HepG2 (cell line): ENCODE measurements around the gene KCNK15. TPM values are rescaled to one million over a fixed set of nuclear protein-coding genes. Genes with fewer than 3 reads are reported as not detected.

ENCODE experiments used
- MED8 ChIP-seq: sonication (generic); formaldehyde crosslinking; IDR thresholded peaks from 2 replicates; pipeline ENCODE4 v1.8.1; 2023; ENCODE audit warnings: mild to moderate bottlenecking, missing genetic modification reagents; ENCODE audit not compliant: insufficient replicate concordance
- SALL2 ChIP-seq: sonication (generic); formaldehyde crosslinking; IDR thresholded peaks from 2 replicates; pipeline ENCODE4 v1.8.1; 2023; ENCODE audit warnings: mild to moderate bottlenecking, missing genetic modification reagents, inconsistent platforms
- TGIF2 ChIP-seq: IDR thresholded peaks from 2 replicates; pipeline ENCODE4 v1.6.1; 2016; ENCODE audit warnings: control low read depth, missing compliant biosample characterization
- THAP11 ChIP-seq: IDR thresholded peaks from 2 replicates; pipeline ENCODE4 v1.6.1; 2016; ENCODE audit warnings: missing biosample characterization, missing genetic modification reagents
- ZBTB7A ChIP-seq: sonication (generic); formaldehyde crosslinking; IDR thresholded peaks from 2 replicates; pipeline ENCODE4 v1.8.0; 2022; ENCODE audit warnings: mild to moderate bottlenecking, missing genetic modification reagents
- ZMYM4 ChIP-seq: sonication (generic); formaldehyde crosslinking; IDR thresholded peaks from 2 replicates; pipeline ENCODE4 v1.8.1; 2023; ENCODE audit warnings: mild to moderate bottlenecking, missing genetic modification reagents
- polyA plus RNA-seq, 8 experiments: library from polyadenylated mRNA; depleted of rRNA in 3 of 8; stranded (reverse) in 7 of 8; unstranded in 1 of 8; fragments of >200 nt; fragmentation: Illumina TruSeq in 4 of 8; extraction: Trizol in 4 of 8; gene quantifications; 2 replicates each; pipeline versions ENCODE4 v1.2.1 to v1.2.3, GENCODE V29; 2011 to 2016; ENCODE audit warnings: low read depth in 4 of 8, missing spikeins in 1 of 8, mixed read lengths in 1 of 8; ENCODE audit not compliant: insufficient read depth in 1 of 8
- total RNA-seq, 5 experiments: library from RNA; depleted of rRNA; stranded (reverse); fragments of >200 nt; fragmentation: Illumina TruSeq; extraction: Trizol; gene quantifications; 2 replicates each; pipeline ENCODE4 v1.2.3, GENCODE V29; 2016; ENCODE audit warnings: low read depth in 1 of 5
- TF ChIP-seq, protein P1 (sequence below): IDR thresholded peaks from 2 replicates; pipeline ENCODE4 v1.6.1; 2016; ENCODE audit warnings: low read depth, control low read depth
- TF ChIP-seq, protein P2 (sequence below): sonication (generic); formaldehyde crosslinking; IDR thresholded peaks from 2 replicates; pipeline ENCODE4 v1.5.0; 2020; ENCODE audit warnings: mild to moderate bottlenecking, missing genetic modification reagents
- TF ChIP-seq, protein P3 (sequence below): sonication (generic); formaldehyde crosslinking; IDR thresholded peaks from 2 replicates; pipeline ENCODE4 v1.4.0; 2020; ENCODE audit warnings: mild to moderate bottlenecking, missing genetic modification reagents
- TF ChIP-seq, protein P4 (sequence below): IDR thresholded peaks from 2 replicates; pipeline ENCODE4 v1.4.0; 2020; ENCODE audit warnings: mild to moderate bottlenecking, missing genetic modification reagents
- TF ChIP-seq, protein P5 (sequence below): sonication (generic); formaldehyde crosslinking; IDR thresholded peaks from 2 replicates; pipeline ENCODE4 v1.9.0; 2021; ENCODE audit warnings: missing genetic modification reagents, borderline replicate concordance
- TF ChIP-seq, protein P6 (sequence below): sonication (generic); formaldehyde crosslinking; IDR thresholded peaks from 2 replicates; pipeline ENCODE4 v1.4.0; 2020; ENCODE audit warnings: missing genetic modification reagents

KCNK15 gene
- total and polyA plus RNA-seq, 2 of the 13 experiments (the other 11 are each of a cell fraction or from before 2014, with no cell fraction given), result 0.03 TPM; not detected in 1

DNA sequence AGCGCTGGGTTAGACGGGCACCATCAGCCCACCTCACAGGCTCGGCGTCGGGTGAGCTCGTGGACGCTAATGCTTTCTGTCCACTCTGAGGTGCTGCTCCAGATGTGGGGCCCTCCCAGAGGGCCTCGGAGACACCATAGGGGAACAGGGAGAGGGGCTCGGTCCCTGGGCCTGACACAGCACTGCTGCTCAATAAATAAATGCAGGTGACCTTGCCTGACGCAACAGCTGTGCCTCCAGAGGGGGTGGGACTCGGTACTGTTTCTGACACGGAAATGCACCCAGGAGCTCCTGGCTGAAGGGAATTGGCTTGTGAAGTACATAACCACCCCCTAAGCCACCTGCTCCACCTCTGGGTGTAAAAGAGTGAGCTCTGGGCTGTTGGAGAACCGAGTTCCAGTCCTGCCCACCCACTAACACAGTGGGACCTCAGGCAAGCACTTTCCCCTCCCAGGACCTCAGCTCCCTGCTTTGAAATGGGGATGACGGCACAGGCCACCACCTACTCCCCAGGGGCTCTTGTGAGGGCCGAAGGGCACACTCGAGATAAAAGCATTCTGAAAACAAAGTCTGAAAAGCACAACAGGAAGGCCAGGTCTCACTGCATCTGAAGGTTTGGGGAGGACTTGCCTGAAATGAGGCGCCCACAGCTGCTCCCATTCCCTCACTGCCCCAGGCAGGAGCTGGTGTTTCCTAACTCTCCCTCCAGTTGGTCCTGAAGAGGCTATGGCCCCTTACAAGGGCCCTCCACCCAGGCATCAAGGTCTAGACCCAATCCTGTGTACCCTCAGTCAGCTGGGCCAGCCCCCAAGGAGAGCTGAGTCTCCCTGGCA, 6.7 kb downstream of the KCNK15 start (continued):
- TF ChIP-seq, protein P1, sequence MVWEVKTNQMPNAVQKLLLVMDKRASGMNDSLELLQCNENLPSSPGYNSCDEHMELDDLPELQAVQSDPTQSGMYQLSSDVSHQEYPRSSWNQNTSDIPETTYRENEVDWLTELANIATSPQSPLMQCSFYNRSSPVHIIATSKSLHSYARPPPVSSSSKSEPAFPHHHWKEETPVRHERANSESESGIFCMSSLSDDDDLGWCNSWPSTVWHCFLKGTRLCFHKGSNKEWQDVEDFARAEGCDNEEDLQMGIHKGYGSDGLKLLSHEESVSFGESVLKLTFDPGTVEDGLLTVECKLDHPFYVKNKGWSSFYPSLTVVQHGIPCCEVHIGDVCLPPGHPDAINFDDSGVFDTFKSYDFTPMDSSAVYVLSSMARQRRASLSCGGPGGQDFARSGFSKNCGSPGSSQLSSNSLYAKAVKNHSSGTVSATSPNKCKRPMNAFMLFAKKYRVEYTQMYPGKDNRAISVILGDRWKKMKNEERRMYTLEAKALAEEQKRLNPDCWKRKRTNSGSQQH (CRISPR knock-in tag), result 0 out of 2 replicates have a peak, but pooled peaks have one; percentile 40
- no peak for TF ChIP-seq MED8 (CRISPR knock-in tag)
- TF ChIP-seq, protein P2, sequence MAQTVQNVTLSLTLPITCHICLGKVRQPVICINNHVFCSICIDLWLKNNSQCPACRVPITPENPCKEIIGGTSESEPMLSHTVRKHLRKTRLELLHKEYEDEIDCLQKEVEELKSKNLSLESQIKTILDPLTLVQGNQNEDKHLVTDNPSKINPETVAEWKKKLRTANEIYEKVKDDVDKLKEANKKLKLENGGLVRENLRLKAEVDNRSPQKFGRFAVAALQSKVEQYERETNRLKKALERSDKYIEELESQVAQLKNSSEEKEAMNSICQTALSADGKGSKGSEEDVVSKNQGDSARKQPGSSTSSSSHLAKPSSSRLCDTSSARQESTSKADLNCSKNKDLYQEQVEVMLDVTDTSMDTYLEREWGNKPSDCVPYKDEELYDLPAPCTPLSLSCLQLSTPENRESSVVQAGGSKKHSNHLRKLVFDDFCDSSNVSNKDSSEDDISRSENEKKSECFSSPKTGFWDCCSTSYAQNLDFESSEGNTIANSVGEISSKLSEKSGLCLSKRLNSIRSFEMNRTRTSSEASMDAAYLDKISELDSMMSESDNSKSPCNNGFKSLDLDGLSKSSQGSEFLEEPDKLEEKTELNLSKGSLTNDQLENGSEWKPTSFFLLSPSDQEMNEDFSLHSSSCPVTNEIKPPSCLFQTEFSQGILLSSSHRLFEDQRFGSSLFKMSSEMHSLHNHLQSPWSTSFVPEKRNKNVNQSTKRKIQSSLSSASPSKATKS (CRISPR knock-in tag), result peak; percentile 75; the same call in 1 of the 2 replicates
- TF ChIP-seq, protein P3, sequence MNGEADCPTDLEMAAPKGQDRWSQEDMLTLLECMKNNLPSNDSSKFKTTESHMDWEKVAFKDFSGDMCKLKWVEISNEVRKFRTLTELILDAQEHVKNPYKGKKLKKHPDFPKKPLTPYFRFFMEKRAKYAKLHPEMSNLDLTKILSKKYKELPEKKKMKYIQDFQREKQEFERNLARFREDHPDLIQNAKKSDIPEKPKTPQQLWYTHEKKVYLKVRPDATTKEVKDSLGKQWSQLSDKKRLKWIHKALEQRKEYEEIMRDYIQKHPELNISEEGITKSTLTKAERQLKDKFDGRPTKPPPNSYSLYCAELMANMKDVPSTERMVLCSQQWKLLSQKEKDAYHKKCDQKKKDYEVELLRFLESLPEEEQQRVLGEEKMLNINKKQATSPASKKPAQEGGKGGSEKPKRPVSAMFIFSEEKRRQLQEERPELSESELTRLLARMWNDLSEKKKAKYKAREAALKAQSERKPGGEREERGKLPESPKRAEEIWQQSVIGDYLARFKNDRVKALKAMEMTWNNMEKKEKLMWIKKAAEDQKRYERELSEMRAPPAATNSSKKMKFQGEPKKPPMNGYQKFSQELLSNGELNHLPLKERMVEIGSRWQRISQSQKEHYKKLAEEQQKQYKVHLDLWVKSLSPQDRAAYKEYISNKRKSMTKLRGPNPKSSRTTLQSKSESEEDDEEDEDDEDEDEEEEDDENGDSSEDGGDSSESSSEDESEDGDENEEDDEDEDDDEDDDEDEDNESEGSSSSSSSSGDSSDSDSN (CRISPR knock-in tag), result peak; percentile 40; the same call in 1 of the 2 replicates
- 0 out of 2 replicates have a peak, but pooled peaks have one; percentile 28 for TF ChIP-seq TGIF2 (CRISPR knock-in tag)
- peak; percentile 45; the same call in 1 of the 2 replicates for TF ChIP-seq THAP11
- TF ChIP-seq ZMYM4 (CRISPR knock-in tag), result no peak
- TF ChIP-seq, protein P4, sequence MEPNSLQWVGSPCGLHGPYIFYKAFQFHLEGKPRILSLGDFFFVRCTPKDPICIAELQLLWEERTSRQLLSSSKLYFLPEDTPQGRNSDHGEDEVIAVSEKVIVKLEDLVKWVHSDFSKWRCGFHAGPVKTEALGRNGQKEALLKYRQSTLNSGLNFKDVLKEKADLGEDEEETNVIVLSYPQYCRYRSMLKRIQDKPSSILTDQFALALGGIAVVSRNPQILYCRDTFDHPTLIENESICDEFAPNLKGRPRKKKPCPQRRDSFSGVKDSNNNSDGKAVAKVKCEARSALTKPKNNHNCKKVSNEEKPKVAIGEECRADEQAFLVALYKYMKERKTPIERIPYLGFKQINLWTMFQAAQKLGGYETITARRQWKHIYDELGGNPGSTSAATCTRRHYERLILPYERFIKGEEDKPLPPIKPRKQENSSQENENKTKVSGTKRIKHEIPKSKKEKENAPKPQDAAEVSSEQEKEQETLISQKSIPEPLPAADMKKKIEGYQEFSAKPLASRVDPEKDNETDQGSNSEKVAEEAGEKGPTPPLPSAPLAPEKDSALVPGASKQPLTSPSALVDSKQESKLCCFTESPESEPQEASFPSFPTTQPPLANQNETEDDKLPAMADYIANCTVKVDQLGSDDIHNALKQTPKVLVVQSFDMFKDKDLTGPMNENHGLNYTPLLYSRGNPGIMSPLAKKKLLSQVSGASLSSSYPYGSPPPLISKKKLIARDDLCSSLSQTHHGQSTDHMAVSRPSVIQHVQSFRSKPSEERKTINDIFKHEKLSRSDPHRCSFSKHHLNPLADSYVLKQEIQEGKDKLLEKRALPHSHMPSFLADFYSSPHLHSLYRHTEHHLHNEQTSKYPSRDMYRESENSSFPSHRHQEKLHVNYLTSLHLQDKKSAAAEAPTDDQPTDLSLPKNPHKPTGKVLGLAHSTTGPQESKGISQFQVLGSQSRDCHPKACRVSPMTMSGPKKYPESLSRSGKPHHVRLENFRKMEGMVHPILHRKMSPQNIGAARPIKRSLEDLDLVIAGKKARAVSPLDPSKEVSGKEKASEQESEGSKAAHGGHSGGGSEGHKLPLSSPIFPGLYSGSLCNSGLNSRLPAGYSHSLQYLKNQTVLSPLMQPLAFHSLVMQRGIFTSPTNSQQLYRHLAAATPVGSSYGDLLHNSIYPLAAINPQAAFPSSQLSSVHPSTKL, result peak; percentile 16; the same call in 1 of the 2 replicates
- TF ChIP-seq, protein P5, sequence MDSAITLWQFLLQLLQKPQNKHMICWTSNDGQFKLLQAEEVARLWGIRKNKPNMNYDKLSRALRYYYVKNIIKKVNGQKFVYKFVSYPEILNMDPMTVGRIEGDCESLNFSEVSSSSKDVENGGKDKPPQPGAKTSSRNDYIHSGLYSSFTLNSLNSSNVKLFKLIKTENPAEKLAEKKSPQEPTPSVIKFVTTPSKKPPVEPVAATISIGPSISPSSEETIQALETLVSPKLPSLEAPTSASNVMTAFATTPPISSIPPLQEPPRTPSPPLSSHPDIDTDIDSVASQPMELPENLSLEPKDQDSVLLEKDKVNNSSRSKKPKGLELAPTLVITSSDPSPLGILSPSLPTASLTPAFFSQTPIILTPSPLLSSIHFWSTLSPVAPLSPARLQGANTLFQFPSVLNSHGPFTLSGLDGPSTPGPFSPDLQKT (CRISPR knock-in tag), result 0 out of 2 replicates have a peak, but pooled peaks have one; percentile 12
- TF ChIP-seq SALL2 (CRISPR knock-in tag), result 0 out of 2 replicates have a peak, but pooled peaks have one; percentile 26
- 0 out of 2 replicates have a peak, but pooled peaks have one; percentile 23 for TF ChIP-seq ZBTB7A (CRISPR knock-in tag)
- TF ChIP-seq, protein P6, sequence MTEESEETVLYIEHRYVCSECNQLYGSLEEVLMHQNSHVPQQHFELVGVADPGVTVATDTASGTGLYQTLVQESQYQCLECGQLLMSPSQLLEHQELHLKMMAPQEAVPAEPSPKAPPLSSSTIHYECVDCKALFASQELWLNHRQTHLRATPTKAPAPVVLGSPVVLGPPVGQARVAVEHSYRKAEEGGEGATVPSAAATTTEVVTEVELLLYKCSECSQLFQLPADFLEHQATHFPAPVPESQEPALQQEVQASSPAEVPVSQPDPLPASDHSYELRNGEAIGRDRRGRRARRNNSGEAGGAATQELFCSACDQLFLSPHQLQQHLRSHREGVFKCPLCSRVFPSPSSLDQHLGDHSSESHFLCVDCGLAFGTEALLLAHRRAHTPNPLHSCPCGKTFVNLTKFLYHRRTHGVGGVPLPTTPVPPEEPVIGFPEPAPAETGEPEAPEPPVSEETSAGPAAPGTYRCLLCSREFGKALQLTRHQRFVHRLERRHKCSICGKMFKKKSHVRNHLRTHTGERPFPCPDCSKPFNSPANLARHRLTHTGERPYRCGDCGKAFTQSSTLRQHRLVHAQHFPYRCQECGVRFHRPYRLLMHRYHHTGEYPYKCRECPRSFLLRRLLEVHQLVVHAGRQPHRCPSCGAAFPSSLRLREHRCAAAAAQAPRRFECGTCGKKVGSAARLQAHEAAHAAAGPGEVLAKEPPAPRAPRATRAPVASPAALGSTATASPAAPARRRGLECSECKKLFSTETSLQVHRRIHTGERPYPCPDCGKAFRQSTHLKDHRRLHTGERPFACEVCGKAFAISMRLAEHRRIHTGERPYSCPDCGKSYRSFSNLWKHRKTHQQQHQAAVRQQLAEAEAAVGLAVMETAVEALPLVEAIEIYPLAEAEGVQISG, result peak; percentile 44; the same call in 1 of the 2 replicates
